HG03108 (cell line): Measurements from ENCODE around the gene NOXO1.
"Not testable (repeated sequence)": the region's sequence is repeated elsewhere in the genome, so short reads cannot be mapped to it uniquely, and the experiment has no call there.

Source experiments
- ATAC-seq: cut with Tn5 transposase; IDR thresholded peaks from one replicate; pipeline ENCODE4 v1.9.1; 2021; ENCODE audit warnings: moderate library complexity; ENCODE audit not compliant: unreplicated experiment

Gene NOXO1

DNA sequence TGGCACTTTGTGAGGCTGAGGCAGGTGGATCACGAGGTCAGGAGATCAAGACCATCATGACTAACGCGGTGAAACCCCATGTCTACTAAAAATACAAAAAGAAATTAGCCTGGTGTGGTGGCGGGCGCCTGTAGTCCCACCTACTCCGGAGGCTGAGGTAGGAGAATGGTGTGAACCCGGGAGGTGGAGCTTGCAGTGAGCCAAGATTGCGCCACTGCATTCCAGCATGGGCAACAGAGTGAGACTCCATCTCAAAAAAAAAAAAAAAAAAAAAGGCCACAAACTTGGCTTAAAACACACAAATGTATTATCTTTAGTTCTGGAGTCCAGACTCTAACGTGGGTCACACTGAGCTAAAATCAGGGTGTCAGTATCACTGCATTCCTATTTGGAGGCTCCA lies 30.5 kb upstream of the NOXO1 start:
- not testable (repeated sequence) for ATAC-seq

DNA sequence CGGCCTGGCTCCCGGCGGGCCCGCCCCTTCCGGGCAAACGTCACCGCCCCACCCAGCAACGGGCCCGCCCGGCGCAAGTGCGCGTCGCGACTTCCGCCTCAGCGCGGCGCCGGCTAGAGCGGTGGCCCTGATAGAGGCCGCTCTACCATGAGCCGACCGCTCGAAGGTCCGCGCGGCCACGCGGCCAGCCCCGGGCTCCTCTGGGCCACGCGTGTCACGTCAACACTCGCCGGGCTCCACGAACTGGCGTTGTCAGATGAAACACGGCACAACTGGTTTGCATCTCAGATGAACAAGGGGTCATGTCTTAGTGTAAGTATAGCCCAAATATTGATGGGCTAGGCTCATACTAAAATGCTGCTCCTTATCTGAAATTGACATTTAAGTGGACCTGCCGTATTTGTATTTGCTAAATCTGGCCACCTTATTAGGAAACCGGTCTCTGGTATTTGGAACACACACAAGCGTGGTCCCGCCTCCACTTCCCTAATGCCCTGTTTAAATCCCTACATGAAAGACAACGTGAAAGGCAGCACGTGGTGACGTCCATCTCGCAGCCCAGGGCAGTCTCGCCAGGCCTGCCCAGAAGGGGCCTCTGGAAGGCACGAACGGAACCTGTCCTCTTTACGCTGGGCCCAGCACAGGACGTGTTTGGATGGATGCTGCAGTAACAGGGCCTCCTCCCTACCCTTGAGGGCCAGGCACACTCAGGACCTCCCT lies 28.7 kb upstream of the NOXO1 start, which contains the start of gene ZNF598:
TSS of gene ZNF598 (minus strand) at position 31 of the 720 bp plus-strand sequence.
- peak; percentile 69 for ATAC-seq

DNA sequence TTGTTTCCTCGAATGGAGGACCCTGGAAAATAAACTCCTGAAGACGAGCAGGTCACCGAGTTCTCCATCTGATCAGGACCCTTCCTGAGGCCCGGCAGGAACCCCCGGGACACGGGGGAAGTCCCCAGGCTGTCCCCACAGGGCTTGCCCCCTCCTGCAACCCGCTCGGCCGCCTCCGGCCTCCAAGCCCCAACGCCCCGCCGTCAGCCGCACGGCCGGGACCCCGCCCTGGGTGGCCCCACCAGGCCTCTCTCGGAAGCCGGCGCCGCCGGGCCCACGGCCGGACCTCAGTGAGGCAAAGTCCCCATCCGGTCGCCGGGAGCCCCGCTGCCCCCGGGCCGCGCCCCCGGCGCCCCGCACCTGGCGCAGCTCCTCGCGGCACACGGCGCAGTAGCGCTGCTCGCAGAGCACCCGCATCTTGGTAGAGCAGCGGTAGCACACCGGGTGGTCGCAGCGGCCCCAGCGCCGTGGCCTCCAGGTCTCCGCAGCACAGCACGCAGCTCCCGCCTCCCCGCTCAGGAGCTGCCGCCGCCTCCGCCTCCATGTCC lies 28.0 kb upstream of the NOXO1 start:
- ATAC-seq = peak; percentile 25

GRCh38 chr16:2008631-2009163 lies 27.4 kb upstream of the NOXO1 start:
- ATAC-seq = peak; percentile 6

GRCh38 chr16:2008009-2008526 lies 26.8 kb upstream of the NOXO1 start:
- no peak for ATAC-seq

- no peak for ATAC-seq
These were observed 26.0 kb upstream of the NOXO1 start for GRCh38 chr16:2007081-2007836.

GRCh38 chr16:2006317-2006716 lies 25.0 kb upstream of the NOXO1 start:
- ATAC-seq = no peak

DNA sequence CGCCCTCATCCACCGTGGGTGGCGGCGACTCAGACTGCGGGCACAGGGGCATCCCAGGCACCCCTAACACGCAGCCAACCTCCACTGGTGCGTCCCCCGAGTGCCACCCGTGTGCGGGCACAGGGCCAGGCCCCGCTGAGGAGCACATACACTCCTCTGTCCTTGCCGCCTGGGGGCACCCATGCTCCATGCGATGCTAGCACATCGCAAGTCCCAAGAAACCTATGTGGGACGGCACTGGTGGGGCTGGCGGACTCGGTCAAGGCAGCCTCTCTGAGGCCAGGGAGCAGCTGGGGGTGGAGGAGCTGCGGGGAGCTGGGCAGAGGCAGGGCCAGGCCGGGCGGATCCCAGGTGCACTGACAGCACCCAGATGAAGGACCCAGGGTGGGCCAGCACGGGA lies 24.4 kb upstream of the NOXO1 start:
- no peak for ATAC-seq

DNA sequence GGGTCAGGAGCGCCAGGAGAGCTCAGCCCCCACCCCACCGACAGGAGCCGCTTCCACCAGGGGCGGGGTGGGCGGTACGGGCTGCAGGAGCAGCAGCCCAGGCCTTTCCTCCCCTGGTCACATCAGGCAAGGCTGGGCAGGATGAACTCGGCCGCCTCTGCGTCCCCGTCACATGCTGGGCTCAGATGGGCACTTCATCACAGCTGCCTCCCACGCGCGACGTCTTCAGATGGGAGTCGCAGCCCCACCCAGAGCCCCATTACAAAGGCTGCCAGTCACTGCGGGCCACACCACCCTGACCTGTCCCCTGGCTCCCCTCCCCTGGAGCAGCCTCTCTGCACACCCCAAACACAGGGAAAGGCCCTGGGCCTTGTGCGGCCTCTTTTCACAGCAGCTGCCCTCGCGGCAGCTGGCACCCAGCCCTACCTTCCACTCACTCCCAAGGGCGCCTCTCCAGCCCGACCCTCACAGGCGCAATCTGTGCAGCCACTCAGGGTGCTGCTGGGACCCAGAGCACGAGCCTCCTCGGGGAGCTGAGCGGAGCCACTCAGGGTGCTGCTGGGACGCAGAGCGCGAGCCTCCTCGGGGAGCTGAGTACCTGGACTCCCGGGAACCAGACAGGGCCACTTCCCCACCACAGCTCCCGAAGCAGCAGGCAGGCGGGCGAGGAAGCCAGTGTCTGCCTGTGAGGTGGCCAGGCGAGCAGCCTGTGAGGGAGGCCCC lies 23.7 kb upstream of the NOXO1 start:
- no peak for ATAC-seq

DNA sequence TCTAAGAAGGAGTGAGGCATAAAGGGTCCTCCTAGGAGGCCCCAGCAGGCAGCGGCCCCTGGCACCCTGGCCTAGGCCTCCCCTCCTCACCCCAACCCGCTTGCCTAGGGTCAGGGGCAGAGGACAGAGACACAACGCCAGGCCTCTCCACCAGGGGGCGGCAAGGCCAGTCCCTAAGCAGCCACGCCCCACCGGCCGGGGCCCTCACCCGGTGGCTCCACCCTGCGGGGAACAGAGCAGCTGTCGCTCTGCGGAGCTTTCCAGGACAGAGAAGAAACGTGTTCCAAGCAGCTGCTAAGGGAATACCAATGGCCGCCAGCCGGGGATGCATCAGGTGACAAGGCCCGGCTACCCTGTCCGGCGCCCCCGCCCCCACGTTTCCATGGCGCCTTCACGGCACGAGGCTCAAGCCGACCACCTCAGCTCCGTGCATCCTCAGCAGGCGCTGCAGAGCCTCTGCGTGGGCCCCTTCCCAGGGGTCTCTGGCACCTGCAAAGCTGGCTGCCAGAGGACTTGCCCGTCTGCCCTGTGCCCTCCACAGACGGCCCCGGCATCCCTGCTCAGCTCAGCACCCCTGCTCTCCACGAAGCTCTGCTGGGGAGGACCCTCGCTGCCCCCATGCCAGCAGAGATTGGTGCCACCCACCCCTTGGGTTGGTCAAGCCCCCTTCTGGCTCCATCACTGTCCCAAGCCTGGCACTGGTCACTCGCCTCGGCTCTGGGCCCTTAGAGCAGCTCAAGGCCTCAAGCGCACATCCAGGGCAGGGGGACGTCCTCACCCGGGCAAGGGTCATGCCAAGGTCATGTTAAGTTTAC lies 22.8 kb upstream of the NOXO1 start:
- peak; percentile 58 for ATAC-seq

DNA sequence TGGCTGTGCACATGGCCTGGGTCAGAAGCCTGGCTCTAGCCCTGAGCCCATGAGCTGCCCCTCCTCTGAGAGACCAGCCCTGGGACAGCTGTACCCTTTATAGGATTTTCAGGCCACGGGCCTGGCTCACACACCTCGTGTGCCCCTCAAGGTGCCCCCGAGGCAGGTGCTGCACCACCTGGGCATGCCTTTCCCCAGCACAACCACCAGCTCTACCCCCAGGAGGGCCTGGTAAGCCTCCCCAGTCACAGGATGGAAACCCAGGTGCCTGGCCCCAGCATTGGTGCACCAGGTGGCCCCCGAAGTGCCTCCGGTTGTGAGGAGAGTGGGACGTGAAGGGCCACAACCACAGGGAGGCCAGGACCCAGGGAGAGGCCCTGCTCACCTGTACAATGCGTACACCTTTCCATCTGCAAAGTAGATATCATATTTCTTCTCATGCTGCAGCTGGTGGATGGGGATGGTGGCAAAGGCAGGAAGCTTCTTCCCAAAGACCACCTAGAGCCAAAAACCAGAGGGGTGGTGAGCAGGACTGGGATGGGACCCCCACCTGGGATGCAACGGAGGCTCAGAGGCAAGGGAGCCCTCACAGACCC lies 22.1 kb upstream of the NOXO1 start:
- no peak for ATAC-seq

DNA sequence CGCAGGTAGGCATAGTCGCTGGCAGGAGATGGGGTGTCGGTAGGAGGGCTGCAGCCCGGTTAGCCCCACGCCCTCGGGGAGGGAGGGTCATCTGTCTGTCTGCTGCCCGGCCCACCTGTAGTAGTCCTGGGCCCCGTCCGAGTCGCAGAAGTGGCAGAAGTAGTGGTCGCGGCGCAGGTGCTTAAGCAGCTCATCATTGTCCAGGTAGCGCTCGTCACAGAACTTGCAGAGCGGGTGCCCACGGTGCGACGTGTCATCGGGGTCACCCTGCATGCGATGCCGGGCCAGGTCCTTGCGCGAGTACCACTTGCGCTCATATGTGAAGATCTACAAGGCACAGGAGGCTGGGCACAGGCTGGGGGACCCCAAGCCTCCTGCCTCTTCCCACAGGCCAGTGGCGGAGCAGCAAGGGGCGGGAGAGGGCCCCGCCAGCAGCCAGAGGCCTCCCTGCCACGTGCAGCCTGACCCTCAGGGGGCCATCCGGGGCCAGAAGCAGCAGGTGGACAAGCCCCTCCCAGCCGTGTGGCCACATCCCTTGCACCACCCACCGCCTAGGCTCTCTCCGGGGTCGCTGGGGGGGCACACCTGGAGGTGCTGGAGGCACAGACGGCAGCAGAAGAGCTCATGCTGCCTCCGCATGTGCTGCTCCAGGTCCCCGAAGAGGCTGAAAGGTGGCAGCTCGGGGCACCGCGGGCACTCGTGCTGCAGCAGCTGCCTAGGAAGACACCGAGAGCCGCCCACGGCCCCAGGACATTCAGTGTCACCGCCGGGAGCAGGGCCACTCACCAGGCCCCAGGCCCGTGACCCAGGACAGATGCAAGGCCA lies 21.3 kb upstream of the NOXO1 start:
- ATAC-seq = no peak

DNA sequence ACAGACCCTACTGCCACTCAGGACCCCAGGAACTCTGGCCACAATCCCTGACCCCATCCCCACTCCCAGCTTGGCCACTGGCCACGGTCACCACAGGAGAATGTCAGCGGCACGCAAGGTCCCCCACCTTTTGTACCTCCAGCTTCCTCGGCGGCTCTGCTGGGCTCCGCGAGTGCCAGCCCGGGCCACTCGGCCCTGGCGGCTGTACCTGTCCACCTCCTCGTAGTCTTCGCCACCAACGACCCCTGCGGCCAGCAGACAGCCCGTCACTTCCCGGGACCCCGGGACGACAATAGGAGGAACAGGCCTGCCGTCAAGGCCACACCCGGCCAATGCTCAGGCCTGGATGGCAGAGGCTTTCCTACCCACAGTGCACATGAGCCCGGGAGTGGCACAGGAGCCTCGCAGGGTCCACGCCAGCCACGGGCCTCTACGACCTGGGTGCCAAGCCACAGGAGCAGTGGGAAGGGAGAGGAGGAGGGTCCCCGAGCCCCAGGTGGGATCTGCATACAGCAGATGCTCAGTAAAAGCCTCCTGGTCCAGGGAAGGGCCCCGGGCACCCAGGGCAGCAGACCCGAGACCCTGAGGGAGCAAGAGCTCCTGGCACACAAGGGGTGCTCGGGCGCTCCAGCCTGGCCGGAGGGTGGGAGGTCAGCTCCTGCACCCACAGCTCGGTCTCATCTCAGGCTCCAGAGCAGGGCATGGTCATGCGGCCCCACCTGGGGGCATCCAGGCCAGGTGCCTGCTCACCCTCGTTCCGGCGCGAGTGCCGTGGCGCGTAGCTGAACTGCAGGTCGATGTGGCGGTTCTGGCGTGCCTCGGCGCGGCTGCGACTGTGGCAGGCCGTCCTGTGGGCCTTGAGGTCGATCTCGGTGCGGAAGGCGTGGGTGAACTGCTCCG lies 20.4 kb upstream of the NOXO1 start:
- no peak for ATAC-seq

DNA sequence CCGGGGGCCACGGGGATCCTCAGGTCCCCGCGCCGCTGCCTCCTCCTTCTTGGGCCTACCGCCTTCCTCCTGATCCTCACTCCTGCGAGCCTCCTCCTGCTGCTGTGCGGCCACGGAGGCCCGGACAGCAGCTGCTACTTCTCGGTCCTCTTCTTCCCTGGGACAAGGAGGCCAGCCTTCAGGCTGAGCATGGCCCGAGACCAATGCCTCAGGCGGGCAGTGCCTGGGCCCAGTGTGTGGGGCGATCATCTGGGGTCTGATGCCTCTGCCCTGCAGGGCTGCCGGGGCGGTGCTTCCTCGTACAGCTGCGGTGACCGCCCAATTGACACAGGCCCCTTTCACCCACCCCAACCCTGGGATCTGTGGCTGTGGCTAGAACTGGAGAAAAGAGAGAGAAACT lies 19.8 kb upstream of the NOXO1 start:
- ATAC-seq = no peak

- ATAC-seq = no peak
These were observed 18.7 kb upstream of the NOXO1 start for GRCh38 chr16:1999866-2000514.

DNA sequence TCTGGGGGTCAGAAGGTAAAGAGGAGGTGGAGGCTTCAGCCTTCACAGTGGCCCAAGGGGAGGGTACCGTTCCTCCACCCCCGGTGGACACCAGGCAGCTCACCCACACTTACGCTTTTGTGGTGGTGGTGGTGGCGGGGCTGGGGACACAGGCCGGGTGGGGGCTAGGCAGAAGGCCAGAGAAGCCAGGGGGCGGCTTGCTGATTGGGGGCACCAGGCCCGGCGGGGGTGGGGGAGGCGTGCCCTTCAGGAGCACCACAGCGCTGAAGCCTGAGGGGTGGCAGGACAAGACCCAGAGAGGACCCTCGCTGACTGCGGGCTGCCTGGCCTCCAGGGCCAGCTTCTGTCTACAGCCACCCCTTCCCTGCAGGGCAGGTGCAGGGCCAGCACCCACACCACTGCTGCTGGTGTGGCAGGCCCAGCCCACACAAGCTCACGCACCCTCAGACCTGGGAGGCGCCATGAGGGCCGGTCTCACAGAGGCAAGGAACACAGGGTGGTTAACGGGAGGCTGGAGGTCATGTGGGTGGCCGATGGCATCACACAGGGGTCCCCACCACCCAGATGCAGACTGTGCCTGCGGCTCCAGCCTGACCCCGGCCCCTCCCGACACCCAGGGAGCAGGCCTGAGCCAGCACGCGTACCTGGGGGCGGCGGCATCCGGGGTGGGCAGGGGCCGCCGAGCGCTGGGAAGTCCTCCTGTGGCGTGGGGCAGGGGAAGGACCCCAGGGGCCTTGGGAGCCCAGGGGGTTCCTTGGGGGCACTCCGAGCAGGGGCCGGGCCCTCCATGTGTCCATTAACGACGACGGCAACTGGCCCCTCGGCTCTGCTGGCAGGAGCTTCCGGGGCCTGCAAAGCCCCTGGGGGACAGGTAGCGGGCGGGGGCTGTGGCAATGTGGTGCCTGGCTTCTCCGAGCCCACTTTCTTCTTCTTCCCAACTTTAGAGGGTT lies 17.9 kb upstream of the NOXO1 start:
- ATAC-seq = no peak
